H1 (cell line): ENCODE measurements around the gene TPD52L2. TPM values are rescaled to one million over a fixed set of nuclear protein-coding genes. Genes with fewer than 3 reads are reported as not detected.

Experiments used
- CBX5 ChIP-seq: fragments of 300-800, 300-1000 bp; sonication (generic); IDR thresholded peaks from 2 replicates; pipeline ENCODE4 v1.7.1; 2016; ENCODE audit warnings: antibody characterized with exemption, low read length, low read depth
- CTBP2 ChIP-seq: IDR thresholded peaks from 2 replicates; pipeline ENCODE4 v1.7.0; 2011; ENCODE audit warnings: borderline replicate concordance, mild to moderate bottlenecking, moderate library complexity, mixed read lengths, low read length; ENCODE audit not compliant: insufficient read depth, insufficient read length
- FOSL1 ChIP-seq: IDR thresholded peaks from 2 replicates; pipeline ENCODE4 v1.6.1; 2011; ENCODE audit warnings: mild to moderate bottlenecking, low read depth, low read length, moderate library complexity; ENCODE audit not compliant: insufficient read depth
- JUN ChIP-seq: IDR thresholded peaks from 2 replicates; pipeline ENCODE4 v1.6.1; 2011; ENCODE audit warnings: low read depth, mild to moderate bottlenecking, improper control_type of control experiment, low read length
- polyA plus RNA-seq, 7 experiments: library from polyadenylated mRNA; depleted of rRNA in 3 of 7; stranded (reverse) in 5 of 7; unstranded in 2 of 7; fragments of >200 nt in 5 of 7; fragments of 200-250 nt in 2 of 7; gene quantifications; 1 replicate in 5 of 7; 2 replicates in 1 of 7; 4 replicates in 1 of 7; pipeline versions ENCODE4 v1.2.1 to v1.2.3, GENCODE V29; 2011 to 2013; ENCODE audit warnings: missing spikeins in 2 of 7, mixed read lengths in 2 of 7
- total RNA-seq: library from RNA; stranded (reverse); fragmentation: NEBNext Ultra II Directional; extraction: Animal tissue kit (Norgen Biotek cat#: 25700); gene quantifications from 2 replicates; pipeline ENCODE4 v1.2.1, GENCODE V29; 2021

TPD52L2 gene
- total and polyA plus RNA-seq, 2 of the 8 experiments (the other 6 are each of a cell fraction or from before 2014, with no cell fraction given): 77.1 to 80.2 TPM

DNA sequence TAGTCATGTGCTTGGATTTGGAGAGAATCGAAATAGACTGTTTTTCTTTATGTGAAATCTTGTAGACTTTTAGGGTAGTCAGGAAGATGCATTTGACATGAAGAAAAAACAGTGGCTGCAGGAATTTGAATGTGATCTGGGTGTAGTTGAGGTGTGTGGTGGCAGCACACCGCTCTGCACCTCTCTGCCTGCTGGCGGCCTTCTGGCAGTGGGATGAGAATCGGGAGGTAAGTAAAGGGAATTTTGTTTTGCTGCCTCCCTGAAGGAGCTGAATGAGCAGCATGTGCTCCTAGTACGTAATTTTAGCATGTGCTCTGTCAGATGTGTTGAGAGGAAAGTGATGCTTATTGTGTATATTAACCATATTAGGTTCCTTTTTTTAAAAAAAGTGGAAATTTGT is 3.2 kb downstream of the TPD52L2 start (continued):
- no peak for TF ChIP-seq JUN
- TF ChIP-seq CBX5: no peak
- no peak for TF ChIP-seq CTBP2
- no peak for TF ChIP-seq FOSL1
